HG02798 (cell line): ENCODE results near the gene BEND5.

ENCODE experiments used
- ATAC-seq: cut with Tn5 transposase; IDR thresholded peaks from one replicate; pipeline ENCODE4 v1.9.1; 2021; ENCODE audit warnings: mild to moderate bottlenecking; ENCODE audit not compliant: unreplicated experiment, poor library complexity

The BEND5 gene

GRCh38 chr1:48726557-48727215 is 50.0 kb downstream of the BEND5 start:
- ATAC-seq, result no peak

- no peak for ATAC-seq
Measured at GRCh38 chr1:48726139-48726538, 50.6 kb downstream of the BEND5 start.

- ATAC-seq, result no peak
Measured at GRCh38 chr1:48725341-48726046, 51.2 kb downstream of the BEND5 start.

DNA sequence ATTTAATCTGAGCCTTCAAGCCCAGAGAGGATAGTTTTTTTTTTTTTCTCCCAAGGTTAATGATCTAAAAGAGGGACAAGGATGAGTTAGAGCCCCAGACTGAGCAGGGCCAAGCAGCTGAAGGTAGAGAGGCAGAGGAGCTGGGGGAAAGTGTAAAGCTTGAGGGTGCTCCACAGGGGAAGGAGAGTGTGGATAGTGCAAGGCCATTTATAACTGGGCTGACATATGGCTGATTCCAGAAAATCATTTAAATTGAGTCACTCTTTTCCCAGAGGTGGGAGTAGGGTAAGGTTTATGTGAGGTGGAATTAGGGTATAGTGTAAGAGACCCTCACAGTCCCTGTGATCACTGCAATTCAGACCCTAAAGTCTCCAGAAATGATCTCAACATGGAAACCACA is 55.8 kb downstream of the BEND5 start:
- ATAC-seq, result no peak

DNA sequence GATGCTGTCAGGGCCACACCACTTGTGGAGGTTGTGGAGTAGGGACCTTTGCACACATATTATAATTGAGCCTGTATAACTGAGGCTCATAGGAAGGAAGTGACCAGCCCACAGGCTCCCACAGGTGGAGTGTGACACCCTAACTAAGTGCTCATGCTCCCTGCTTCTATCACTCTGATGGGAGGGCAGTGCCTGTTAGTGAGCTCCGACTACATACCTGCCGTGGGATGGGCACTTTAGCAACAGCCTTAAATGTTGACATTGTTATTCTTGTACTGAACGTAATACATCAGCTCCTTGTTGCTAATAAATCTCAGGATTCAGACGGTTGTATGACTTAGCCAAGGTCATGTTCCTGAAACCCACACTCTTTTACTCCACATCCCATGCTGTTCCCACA is 58.0 kb downstream of the BEND5 start:
- no peak for ATAC-seq

DNA sequence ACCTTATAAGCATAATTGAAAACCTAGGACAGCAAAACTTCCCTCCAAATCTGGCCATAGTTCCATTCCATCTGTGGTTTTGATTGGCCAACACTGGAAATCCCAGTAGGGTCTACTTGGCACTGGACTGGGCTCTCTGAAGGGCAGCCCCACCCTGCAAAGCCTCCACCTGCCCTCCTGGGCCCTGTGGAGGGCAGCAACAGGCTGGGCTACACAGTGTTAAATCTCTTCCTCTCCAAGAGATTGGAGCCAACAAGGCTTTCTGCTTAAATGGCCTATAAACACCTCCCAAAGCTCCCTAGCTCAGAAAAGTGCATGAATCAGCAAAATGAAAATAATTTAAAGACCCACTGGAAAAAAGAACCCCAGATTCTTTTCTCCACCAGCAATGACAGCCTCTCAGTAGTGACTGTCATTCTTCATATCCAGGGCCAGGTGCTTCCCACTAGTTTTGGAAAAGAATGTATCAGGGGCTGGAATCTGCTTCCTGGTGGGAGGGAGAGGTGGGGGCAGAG is 58.5 kb downstream of the BEND5 start:
- ATAC-seq, result no peak

DNA sequence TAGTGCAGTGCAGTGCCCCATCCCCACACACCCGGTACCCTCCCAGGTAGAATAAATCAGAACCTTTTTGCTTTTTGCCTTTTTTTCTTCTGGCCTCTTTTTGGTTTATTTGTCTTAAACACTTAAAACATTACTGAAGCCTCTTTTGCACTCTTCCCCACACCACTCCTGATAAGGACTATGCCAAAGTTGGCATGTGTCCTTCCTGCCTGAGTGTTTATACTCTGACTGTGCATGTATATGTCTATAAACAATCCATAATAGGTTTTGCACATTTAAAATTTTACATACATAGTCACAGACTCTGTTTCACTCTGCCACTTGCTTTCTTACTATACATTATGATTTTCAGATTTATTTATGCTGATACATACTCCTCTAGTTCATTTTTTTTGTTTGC is 59.6 kb downstream of the BEND5 start:
- no peak for ATAC-seq

DNA sequence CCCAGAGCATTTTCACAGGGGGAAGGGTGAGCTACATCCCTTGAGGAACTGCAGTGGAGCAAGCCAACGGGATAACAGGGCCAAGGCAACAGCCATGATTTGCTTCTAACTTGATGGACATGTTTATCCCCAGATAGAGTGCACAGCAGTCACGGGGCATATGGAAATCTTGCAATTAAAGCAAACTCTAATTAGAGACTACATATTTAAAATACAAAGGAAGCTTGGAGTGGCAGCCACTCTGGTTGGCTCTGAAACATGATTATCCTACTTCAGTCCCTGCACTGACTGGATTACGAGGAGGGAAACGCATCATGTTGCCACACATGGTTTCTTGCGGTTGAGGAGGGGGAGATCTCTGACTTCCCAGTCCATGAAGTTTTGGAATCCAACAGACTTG is 60.8 kb downstream of the BEND5 start:
- no peak for ATAC-seq

GRCh38 chr1:48710915-48711314 is 65.8 kb downstream of the BEND5 start:
- ATAC-seq, result no peak

DNA sequence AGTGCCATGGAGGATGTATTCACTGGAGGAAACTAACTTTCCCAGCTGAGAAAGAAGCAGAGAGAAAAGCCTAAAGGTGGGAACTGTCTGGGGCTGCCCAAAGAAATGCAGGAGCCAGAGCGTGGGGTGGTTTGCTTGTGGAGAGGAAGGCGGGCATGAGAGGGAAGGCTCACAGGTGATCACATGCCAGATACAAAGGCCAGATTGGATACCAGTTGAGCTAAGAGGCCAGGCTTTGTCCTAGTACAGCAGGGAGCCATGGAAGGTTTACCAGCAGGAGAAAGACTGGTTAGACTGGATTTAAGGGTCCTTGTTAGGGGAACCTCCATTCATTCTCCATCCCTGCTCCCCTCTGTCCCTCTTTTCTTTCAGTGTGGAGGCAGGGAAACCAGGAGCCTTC is 66.4 kb downstream of the BEND5 start:
- no peak for ATAC-seq

GRCh38 chr1:48704736-48705135 is 72.0 kb downstream of the BEND5 start:
- ATAC-seq, result no peak

DNA sequence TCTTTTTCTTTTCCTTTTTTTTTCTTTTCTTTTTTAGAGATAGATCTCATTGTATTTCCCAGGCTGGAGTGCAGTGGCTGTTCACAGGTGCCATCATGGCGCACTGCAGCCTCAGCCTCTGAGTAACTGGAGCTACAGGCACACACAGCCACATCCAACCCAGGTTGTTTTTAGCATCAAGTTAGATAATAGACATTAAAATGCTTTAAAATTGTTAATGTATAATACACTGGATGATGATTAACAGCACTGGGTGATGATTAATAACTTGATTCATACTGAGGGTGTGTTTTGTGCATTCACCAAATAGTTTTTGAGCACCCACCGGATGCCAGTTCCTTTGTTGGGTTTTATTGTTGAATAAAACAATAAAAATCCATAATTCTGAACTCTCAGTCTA is 75.2 kb downstream of the BEND5 start:
- no peak for ATAC-seq

DNA sequence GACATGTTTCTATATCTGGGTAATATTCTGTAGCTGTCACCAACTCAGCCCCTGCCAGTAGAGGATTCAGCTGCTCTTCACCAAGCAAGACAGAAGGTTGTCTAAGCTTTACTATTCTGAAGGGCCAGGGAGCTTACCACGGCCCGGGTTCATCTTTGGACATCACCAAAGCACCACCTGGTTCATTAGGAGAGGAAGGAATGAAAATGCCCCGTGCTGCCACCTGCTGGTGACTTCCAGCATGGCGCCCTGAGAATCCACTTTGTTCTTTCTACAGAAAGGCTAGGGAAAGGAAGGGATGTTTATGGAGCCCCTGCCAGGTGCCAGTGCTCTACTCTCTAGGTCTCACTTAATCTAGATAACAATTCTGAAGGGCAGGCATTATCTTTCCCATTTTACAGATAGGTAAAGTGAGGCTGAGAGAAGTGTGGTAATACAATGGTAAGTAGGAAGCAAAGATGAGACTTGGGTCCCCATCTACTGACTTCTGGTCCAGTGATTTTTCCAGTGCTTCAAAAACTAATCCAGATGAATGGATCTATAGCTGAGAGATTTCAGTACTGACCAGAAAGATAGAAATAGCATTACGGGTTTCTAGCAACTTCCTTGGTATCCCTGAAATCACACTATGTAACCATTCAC is 79.5 kb downstream of the BEND5 start:
- ATAC-seq, result peak; percentile 69

GRCh38 chr1:48695161-48695560 is 81.5 kb downstream of the BEND5 start:
- no peak for ATAC-seq

- no peak for ATAC-seq
Measured at GRCh38 chr1:48693674-48694320, 82.9 kb downstream of the BEND5 start.

GRCh38 chr1:48693180-48693579 is 83.5 kb downstream of the BEND5 start:
- no peak for ATAC-seq

- no peak for ATAC-seq
Measured at GRCh38 chr1:48692235-48692634, 84.5 kb downstream of the BEND5 start.

GRCh38 chr1:48691429-48692001 is 85.2 kb downstream of the BEND5 start:
- peak; percentile 78 for ATAC-seq

- ATAC-seq, result peak; percentile 60
Measured at GRCh38 chr1:48688102-48688760, 88.5 kb downstream of the BEND5 start.
